Amniotic stem cell (primary cell): ENCODE data around the gene UCKL1.
"Not testable (repeated sequence)": the region's sequence is repeated elsewhere in the genome, so short reads cannot be mapped to it uniquely, and the experiment has no call there.

Experiments used
- DNase-seq: peaks from one replicate; lab custom pipeline; 2025; lab: John Stamatoyannopoulos, UW

UCKL1 gene

DNA sequence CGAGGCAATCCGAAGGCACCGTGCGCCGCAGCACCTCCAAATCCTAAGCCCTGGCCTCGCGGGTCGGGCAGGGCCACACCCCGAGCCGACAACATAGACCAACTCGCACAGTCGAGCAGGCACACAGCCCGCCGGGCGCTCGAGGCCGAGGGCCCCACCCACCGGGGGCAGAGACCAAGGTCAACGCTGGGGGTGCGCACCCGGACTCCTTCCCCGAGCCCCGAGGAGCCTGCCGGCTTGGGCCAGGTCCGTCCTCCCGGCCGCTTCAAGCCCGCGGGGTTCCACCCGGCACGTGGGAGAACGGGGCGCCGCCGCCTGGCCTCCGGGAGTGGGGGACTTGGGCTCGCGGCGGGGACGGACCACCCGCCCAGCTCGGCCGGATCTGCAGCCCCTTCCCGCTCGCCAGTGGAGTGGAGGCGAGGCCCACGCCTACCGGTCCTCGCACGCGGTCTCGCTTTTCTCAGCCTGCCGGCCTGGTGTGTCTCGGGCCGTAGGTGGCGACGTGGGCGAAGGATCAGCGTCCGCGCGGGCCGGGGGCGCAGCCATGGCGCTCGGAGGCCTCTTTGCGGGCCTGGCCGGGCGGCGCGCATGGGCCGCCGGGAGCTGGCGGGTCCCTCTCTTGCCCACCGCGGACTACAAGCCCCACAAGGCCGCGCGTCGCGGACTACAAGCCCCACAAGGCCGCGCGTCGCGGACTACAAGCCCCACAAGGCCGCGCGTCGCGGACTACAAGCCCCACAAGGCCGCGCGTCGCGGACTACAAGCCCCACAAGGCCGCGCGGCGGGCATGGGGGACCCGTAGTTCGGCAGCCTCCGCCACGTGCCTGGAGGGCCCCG, at the start of gene UCKL1:
TSS of gene UCKL1 (minus strand) at position 590 of the 837 bp plus-strand sequence. CDS start at position 546, 44 bp downstream.
- peak; percentile 83 for DNase-seq

DNA sequence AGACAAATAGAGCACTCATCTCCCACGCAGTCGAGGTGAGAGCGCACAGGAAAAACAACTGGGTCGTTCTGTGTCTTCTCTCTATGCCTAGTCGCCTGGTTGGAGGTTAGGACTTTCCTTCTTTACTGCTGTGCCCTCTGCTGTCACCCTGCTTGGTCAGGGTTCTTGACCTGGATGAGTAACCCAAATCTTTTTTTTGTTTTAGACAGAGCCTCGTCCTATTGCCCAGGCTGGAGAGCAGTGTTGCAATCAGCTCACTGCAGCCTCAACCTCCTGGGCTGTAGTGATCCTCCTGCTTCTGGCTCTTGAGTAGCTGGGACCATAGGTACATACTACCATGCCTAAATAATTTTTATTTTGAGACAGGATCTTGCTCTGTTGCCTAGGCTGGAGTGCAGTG, 49.2 kb upstream of the UCKL1 start:
- no peak for DNase-seq

DNA sequence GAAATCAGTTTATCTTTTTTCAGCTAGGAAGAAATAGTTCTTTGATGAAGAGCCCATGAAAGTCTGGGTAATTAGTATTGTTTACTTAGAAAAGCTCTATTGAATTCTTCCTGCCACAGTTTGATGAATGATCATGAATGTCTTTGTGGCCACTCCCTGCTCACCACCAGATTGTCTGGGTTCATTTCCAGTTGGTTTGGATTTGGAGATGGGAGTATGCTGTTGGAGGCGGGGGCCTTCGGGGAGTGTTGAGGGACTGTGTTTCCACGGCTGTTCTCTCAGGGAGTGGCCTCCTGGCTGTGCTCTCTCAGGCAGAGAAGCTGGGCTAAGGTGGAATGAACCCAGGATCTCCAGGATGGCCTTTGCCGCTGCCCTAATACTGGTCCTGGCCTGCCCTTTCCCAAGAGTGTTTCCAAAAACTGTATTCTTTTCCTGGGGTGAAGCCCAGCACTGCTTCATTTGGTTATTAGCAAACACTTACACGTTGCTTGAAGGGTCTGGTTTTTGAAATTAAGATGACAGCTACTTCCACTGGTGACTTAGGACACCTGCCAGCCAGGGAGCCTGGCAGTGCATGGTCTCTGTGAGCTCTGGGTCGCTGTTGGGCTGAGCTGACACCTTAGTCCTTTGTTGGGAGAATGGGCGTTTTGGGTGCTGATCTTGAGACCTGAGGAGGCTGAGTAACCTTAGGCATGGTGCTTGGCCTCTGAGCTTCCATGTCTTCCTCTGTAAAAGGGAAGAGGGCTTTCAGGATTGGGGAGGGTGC, 47.9 kb upstream of the UCKL1 start:
- no peak for DNase-seq

DNA sequence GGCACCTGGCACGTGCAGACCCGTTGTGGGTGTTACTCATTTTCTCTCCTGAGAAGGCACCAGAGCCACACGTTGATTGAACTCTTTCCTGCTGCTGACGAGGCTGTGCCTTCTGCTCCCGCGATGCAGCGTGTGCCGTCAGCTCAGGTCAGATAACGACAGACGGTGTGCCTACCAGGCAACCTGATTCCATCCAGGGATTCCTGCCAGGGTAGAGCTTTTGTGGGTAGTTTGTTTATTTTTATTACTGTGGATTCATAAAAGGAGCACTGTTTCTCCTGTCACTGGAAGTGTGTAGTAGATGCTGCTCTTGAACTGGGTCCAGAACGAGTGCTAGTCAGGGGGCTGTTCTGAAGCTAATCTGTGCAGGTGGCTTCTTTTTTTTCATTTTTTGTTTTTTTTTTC, 45.4 kb upstream of the UCKL1 start:
- DNase-seq: no peak

DNA sequence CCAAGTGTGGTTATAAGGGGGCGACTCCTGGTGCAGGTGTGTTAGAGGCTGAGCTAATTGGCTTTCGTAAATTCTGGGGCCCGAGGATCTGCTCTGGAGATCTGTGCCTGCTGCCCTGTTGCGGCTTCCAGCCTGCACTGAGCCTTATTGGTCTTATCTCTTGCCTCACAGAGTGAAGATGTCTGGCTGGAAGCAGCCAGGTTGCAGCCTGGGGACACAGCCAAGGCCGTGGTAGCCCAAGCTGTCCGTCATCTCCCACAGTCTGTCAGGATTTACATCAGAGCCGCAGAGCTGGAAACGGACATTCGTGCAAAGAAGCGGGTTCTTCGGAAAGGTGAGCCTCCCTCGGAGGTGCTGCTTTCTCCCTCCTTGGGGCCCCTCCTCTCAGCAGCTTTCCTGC, 44.7 kb upstream of the UCKL1 start:
- no peak for DNase-seq

DNA sequence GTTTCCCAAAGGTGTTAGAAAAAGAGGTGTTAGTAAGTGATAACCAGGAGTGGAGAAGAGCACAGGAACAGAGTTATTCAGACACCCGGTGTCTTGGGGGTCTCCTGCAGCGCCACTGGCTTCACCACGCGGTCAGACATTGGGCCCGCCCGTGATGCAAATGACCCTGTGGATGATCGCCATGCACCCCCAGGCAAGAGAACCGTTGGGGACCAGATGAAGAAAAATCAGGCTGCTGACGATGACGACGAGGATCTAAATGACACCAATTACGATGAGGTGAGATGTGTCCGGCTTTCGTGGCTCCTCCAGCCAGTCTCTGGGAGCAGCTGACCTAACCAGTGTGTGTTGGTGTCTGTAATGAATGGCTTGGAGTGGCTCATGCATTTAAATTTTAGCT, 26.7 kb upstream of the UCKL1 start:
- no peak for DNase-seq

DNA sequence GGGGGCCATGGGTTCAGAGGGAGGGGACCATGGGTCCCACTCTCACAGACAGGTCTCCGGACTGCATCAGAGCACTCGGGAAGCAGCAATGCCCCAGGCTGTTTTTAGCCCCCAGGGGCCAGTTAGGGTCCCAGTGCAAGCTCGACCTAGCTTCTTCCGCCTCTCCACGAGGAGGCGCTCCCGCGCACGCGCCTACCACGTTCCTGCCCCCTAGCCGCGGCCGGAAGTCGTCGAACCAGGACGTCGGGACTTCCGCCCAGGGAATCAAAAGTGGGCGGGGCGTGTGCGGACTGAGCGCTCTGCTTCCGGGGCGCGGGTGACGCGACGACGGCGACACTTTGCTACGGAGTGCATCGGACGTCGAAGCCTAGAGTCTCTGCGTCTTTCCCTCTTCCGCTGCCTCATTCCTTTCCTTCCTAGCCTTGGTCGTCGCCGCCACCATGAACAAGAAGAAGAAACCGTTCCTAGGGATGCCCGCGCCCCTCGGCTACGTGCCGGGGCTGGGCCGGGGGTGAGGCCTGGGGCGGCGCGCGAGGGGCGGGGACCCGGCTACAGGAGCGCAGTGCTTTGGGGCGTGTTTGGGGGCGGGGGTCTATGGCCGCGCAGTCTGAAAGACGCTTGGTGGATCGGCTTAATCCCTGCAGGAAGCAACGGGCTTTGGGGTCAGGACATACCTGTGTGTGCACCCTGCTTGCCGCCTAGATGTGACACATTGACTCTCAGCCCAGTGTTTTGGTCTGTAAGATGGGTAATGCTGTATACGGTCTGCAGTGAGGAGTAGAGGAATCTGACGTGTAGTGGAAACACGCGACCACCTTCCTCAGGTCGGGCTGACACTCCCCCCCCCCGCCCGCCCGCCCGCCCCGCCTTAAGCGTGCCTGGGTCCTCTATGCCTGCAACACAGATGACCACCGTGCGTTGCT, 24.9 kb upstream of the UCKL1 start, which contains the start of gene PRPF6:
TSS of gene PRPF6 (plus strand) at position 327 of the 923 bp plus-strand sequence. CDS start at position 441, 114 bp downstream.
- peak; percentile 95 for DNase-seq

DNA sequence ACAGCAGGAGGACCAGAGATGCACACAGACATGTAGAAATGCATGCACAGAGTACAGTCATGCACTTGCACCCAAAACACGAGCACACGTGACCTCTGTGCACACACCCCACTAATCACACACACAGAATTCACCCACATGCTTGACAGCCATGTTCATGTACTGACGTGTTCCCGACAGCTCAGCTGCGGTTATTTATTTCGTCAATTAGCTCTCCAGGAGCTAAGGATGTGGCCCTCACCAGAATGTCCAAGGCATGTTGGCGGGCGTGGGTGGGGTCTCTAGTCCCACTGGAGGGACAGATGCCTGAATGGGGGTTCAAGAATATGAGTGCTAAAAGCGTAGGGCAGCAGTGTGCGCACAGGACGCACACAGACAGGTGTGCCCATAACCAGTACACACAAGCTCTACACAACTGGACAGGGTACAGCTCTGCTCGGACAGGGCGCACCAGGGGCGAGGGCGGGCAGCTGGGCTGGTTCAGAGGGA, 24.1 kb upstream of the UCKL1 start:
- DNase-seq: no peak

DNA sequence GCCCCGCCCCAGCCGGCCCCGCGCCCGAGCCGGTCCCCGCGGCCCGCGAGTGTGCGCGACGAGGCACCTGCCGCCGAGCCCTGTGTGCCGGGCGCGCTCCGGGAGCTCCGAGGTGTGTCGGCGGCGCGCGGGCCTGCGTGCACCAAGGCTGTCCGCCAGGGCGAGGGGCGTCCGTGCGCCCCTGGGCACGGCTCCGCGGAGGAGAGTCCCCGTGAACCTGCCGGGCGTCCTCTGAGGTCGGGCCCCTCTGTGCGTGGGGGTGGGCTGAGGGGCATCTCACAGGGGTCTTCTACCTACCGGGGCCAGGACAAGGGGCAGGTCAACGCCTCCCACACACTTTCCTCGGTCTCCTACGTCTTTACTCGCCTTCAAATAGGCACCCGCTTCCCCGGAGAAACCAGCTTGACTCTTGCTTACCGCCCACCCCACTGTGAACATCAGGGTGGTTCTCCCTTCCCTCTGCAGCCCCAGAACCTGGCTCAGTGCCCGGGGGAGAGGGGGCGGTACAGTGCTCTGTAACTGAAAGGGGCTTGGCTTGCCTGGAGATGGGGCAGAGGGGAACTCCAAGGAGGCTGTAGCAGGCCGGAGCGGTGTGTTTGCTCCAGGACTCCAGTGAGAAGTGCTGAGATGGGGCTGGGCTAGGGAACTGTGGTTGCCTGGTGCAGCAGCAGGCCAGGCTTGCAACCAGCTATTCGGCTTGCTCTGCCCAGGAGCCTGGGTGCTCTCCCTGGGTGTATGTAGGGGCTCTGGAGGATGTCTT, 23.5 kb upstream of the UCKL1 start, which contains the start of gene SAMD10:
TSS of gene SAMD10 (minus strand) at position 86 of the 760 bp plus-strand sequence. CDS start 175 bp downstream, outside the sequence.
- no peak for DNase-seq

DNA sequence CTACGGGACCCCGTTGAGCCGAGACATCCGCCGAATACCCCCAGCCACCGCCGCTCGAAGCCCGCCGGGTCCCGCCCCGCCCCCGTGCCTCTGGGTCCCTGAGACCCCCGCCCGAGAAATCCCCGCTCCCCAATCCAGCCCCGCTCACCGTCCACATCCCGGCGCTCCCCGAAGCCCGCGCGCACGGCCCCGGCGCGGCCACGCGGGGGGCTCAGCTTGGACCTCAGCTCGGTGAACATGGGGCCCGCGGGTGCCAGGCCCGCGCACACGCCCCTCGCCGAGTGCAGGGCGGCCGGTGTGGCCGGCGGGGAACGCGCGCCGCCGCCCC, 23.0 kb upstream of the UCKL1 start:
- no peak for DNase-seq

DNA sequence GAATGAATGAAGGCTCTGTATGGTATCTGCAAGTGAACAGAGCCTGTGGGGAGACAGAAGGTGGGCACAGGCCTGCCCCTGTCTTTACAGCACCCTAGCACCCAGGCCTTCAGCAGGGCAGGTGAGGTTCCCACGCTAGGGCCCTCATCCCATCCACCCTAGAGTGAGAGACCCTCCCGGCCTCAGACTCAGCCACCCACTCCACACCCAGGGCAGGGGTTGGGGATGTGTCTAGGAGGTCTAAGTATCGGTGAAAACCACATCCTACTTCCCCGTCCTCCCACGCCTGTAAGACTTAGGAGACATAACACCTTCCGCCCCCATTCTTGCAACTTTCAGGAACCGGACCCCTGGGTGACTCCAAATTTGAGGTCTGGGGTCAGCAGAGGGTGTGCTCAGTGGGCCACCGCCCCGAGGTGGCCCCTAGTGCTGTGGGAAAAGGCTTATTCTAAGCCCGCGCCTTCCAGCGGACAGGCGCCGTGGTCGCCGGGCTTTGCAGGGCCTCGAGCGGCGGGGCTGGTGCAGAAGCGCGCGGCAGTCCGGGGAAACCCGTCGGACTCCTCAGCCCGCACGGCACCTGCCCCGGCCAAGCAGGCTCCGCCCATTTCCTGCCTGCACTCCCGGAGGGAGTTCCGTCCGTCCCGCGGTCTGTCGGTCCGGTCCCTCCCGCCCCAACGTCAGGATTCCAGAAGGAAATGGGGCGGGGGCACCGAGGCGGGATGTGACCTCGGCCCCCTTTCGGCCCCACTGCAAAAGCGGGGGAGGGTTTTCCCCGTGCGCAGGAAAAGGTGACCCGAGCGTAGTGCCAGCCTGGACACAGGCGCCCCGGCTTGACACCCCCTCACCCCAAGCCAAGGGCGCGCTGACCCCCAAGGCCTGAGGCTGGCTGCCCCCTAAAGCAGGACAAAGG, 22.4 kb upstream of the UCKL1 start:
- DNase-seq: no peak

DNA sequence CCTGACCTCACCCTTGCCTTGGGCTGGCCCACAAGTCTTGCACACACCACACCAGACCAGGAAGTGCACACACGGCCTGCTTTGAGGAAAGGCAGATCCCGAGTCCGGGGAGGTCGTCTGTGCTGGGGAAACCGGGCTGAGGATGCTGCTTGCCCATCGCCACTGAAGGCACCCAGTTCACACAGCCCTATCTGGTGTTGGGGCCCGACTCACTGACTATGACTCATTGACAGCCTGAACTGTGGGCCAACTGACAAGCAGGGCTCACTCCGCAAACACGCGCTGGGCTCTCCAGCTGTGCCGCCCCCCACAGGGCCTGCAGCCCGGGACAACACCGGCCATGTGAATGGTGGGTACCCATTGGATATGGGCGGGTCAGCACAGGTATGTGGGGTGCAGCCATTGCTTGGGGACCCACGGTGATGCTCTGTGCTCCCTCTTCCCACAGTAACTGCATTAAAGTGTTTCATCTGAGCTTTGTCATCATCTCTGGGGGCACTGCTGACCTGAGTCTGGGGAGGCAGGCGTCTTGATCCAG, 21.6 kb upstream of the UCKL1 start:
- no peak for DNase-seq

DNA sequence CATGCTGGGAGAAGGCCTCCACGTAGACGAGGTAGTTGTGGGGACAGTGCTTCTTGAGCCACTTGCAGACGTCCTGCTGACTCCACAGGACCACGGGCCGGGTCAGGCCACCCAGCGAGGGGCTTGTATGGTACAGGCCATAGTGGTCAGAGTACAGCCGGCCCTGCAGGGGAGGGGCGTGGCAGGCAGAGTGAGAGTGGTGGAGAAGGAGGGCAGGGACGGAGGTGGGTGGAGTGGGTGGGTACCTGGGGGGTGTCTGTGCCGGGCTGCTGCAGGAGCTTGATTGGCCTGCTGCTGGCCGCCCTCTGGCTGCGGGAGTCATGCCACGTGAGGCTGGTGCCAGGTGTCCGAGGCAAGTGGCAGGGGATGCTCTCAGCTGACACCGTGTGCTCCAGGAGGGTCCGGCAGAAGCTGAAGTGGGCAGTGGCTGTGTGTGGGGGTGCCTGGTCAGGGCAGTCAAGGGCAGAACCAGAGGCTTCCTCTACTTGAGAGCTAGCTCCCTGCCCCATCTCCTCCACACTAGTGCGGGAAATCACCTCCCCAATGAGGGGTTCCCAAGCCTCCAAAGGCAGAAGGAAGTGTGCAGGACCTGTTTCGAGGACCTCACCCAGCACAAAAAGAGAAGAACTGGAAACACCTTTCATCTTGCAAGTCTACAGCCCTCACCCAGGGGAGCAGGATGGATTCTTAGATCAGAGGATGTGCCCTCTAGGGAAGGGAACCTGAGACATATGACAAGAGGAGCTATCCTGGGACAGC, 20.9 kb upstream of the UCKL1 start:
- no peak for DNase-seq

DNA sequence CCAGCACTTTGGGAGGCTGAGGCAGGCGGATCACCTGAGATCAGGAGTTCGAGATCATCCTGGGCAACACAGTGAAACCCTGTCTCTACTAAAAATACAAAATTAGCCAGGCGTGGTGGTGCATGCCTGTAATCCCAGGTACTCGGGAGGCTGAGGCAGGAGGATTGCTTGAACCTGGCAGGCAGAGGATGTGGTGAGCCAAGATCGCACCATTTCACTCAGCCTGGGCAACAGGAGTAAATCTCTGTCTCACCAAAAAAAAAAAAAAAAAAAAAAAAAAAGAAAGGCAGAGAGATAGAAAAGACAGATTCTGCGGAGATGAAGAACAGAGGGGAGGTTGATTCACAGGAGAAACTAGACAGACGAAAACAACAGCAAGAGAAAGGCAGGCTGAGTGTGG, 20.3 kb upstream of the UCKL1 start:
- not testable (repeated sequence) for DNase-seq

DNA sequence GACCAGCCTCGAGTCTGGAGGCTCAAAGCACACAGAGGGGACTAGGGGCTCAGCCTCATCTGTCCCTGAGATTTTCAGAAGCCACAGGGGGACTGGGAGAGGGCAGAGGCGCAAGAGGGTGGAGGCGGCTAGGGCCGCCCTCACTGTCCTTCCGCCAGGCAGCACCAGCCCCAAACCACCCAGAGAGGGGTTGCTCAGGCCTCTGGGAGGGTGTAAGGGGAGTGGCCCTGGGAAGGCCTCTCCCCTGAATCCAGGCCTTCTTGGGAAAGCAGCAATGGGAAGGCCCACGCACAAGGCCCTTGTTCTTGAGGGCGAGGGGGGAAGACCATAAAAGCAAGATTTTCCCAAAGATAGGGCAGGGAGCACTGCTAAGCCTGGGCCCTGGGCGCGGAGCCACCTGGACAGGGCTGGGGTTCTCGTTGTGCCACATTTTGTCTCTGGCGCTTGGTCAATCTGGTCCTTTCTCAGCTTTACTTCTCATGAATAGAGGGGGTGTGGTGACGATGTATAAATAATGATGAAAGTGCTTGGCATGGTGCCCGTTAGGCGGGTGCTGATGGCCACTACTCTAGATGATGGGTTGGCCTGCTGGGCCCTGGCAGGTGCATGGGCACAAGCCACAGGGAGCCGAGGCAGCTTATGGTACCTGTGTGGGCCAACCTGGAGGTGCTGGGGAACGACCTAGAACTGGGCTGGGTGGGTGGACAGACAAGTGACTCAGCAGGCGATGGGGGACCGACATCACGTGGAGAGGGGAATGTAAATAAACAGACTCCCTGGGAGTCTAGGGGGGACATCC, 18.4 kb upstream of the UCKL1 start:
- DNase-seq: no peak

DNA sequence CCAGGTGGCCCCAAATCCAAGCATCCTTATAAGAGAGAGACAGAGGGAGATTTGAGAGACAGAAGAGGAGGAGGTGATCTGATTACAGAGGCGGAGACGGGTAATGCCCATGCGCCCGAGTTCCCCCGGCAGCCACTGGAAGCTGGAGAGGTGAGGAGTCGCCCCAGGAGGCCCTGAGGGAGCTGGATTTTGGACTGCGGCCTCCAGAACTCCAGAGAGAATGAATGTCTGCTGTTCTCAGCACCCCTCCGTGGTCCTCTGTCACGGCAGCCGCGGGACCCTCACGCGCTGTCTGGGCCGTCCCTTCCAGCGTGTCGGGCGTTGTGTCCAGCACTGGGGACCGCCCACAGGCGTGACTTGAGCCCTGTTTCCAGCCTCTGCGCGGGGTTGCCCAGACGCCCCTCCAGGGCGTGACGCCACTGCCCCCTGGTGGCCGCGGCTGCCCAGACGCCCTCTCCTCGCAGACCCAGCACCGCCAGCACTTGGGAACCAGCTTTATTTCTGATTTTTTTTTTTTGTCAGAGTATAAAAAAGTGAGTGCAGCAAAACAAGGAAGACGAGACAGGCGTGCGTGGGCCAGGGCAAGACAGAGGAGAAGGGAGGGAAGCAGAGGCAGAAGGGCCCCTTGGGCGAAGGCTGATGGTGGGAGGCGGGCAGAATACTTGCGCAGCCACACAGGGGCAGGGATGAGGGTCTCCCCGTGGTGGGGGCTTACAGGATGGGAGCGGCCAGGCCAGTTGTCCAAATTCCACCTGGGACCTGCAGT, 17.6 kb upstream of the UCKL1 start:
- DNase-seq: no peak

DNA sequence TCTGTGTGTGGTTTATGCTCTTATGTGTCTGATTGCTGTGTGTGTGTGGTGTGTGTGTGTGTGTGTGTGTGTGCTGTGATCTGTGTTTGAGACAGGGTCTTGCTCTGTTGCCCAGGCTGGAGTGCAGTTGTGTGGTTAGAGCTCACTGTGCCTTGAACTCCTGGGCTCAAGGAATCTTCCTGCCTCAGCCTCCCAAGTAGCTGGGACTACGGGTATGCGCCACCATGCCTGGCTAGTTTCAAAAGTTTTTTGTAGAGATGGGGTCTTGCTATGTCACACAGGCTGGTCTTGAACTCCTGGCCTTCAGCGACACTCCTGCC, 16.9 kb upstream of the UCKL1 start:
- no peak for DNase-seq
